Measurements from ENCODE around the gene CIROP.

The CIROP gene

DNA sequence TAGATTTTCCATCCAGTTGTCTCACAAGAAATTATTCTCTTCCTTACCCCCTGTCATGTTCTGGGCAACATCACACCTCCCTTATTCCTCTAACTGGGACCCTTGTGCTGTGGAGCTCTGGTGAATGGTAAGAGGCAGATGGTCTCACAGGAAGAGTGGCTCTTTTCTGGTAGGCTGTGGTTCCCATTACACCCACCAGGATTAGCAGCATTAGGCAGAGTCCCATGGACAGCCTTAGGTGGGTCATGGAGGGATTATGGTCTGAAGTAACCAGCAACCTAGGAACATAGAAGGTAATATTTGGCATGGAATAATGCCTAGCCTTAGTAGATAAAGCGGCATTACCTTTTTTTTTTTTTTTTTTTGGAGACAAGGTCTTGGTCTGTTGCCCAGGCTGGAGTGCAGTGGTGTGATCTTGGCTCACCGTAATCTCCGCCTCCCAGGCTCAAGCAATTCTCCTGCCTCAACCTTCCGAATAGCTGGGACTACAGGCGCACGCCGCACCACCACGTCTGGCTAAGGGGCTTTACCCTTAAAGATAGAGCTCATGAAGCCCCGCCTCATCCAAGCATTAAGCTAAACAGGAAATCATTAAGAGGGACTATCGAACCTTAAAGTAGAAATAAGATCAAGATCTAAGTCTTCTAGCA lies 5.5 kb downstream of the CIROP start:
- ATAC-seq (replicated peaks): no peak
- H3K27ac Mint-ChIP-seq: no peak overlapping the region
- peaks cover 15 to 24% of the 10 kb centered on the region in 2 donors for H3K4me1 Mint-ChIP-seq
- H3K9me3 Mint-ChIP-seq: no peaks in the 10 kb centered on the region
- peaks cover 12 to 20% of the 10 kb centered on the region in 2 donors for H3K36me3 Mint-ChIP-seq
- DNase-seq: no peak
- no peak overlapping the region for H3K4me3 Mint-ChIP-seq
- no peaks in the 10 kb centered on the region for H3K27me3 Mint-ChIP-seq

DNA sequence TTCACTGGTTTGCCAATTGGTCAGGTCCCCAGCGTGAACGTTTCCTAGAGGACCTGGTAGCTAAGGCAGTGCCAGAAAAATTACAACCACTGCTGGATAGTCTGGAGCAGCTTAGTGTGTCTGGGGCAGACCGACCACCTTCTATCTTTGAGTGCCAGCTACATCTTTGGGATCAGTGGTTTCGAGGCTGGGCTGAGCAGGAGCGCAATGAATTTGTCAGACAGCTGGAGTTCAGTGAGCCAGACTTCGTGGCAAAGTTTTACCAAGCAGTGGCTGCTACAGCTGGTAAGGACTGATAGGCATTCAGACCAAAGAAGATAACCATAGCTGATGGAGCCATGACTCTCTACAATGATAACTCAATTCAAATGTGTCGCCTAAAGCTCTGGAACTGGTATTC lies 7.0 kb downstream of the CIROP start:
- no peak for DNase-seq
- no peaks in the 10 kb centered on the region for H3K27me3 Mint-ChIP-seq
- H3K27ac Mint-ChIP-seq: no peak overlapping the region
- ATAC-seq (replicated peaks): no peak
- H3K36me3 Mint-ChIP-seq: peaks cover 12 to 24% of the 10 kb centered on the region in 2 donors
- peak overlapping the region in 1 of 2 donors; percentile 8 for H3K4me3 Mint-ChIP-seq
- no peaks in the 10 kb centered on the region for H3K9me3 Mint-ChIP-seq
- peaks cover 22 to 32% of the 10 kb centered on the region in 2 donors for H3K4me1 Mint-ChIP-seq

DNA sequence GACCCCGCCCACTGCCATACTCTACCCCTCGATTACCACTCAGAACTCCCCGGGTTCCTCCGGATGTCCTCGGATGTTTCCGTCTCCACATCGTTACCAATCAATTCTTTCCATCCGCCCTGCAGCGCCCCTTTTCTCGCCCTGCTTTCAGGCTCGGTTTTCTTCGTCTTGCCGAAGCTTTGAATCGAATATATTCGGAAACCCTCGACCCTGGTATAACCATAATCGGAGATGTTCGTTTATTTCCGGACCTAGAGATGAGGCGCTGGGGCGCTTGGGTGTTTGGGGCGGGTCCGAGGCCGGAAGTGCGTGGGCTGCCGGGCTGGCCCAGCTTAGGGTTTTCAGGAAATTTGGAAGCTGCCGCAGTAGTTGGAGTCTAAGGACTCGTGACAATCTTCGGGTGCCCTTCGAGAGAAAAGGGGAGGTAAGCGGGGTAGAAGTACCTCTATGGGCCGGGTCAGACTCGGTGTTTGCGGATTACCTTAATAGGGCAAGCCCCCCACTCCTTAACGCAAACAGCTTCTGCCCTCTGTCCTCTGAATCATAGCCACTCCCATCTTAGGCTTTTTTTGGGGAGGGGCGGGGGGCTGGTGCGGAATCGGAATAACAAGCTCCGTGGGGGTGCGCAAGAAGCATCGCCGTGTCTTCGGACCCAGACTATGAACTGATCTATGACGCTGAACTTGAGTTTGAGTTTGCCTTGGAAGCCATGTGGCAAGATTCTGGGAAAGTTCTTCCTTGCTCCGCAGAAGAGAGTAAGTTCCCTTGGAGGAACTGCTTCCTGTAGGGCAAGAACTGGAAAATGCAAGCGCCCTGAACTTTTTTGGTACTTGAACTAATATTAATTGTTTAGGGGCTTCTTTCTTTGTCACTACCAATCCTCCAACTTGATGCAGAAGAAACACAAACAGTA lies 9.3 kb downstream of the CIROP start, which contains the start of gene C14orf119:
C14orf119 (plus strand) TSS at position 310 of the 913 bp plus-strand sequence. CDS start 2,154 bp downstream, outside the sequence.
- H3K9me3 Mint-ChIP-seq: no peaks in the 10 kb centered on the region
- H3K36me3 Mint-ChIP-seq: peaks cover 18 to 33% of the 10 kb centered on the region in 2 donors
- peak; percentile 100 for DNase-seq
- peak; percentile 91 for ATAC-seq (replicated peaks)
- H3K4me1 Mint-ChIP-seq: peaks cover 27 to 31% of the 10 kb centered on the region in 2 donors
- no peaks in the 10 kb centered on the region for H3K27me3 Mint-ChIP-seq
- no peak within 1 kb of the TSS for H3K4me3 Mint-ChIP-seq
- no peak within 1 kb of the TSS for H3K27ac Mint-ChIP-seq

DNA sequence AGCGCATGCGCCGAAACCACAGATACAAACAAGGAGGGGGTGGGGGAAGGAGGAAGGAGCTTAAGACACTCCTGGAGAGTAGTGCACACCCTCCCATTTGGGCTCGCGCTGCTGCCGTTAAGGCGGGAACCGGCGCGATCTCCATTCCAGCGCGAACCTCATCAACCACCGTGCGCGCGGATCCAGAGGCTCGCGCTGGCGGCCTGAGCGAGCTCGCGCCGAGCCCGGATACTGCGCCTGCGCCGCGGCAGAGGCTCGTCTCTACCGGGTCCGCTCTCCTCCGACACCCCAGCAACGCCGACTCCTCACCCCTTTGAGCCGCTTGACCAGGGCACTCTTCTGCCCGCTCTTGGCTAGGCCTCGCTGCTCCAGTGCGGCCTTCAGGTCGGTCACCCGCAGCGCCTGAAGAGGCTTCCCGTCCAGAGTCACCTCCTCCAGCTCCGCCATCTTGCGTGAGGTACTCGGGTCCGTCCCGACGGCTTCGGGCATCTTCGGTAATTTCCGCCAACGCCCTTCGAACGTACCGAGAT lies 10.1 kb downstream of the CIROP start, which contains the start of gene ACIN1:
ACIN1 (minus strand) TSS at position 471 of the 530 bp plus-strand sequence; CDS start at position 447, 24 bp downstream.
- H3K9me3 Mint-ChIP-seq: no peaks in the 10 kb centered on the region
- H3K4me3 Mint-ChIP-seq: no peak within 1 kb of the TSS
- no peak within 1 kb of the TSS for H3K27ac Mint-ChIP-seq
- ATAC-seq (replicated peaks) (peak; percentile 55 to 61), DNase-seq (no peak)
- H3K36me3 Mint-ChIP-seq: peaks cover 16 to 36% of the 10 kb centered on the region in 2 donors
- H3K4me1 Mint-ChIP-seq: peaks cover 22 to 24% of the 10 kb centered on the region in 2 donors
- H3K27me3 Mint-ChIP-seq: no peaks in the 10 kb centered on the region

DNA sequence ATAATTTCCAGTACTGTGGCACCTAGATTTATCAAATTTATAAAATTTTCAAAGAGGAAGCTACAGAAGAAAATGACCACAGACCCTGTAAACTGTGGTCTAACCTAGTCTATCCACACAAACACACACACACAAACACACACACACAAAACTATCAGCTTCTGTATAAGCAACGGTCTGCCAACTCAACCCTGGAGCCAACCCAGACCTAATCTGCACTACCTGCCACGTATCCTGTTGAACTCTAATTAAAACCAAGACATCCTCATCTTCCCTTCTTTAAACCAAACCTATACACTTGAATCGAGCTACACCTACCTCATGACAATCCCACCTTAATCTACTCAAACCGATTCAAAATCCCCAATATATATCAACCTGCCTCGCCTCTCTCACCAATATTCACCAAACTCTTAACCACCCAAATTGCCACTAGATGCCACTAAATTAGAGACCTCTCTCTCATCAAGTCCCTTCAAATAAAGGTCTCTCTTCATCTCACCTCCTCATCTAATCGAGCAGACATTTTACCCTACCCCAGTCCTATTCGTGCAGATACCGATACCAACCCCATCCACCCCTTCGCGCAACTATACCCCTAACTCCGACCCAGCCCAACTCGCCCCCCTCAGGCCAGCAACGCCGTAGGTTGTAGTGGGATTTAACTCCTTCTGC lies 10.7 kb downstream of the CIROP start:
- no peaks in the 10 kb centered on the region for H3K27me3 Mint-ChIP-seq
- H3K4me3 Mint-ChIP-seq: no peak overlapping the region
- ATAC-seq (replicated peaks): no peak
- H3K36me3 Mint-ChIP-seq: peaks cover 20 to 35% of the 10 kb centered on the region in 2 donors
- no peak for DNase-seq
- H3K27ac Mint-ChIP-seq: no peak overlapping the region
- H3K4me1 Mint-ChIP-seq: peaks cover 22 to 24% of the 10 kb centered on the region in 2 donors
- H3K9me3 Mint-ChIP-seq: no peaks in the 10 kb centered on the region

DNA sequence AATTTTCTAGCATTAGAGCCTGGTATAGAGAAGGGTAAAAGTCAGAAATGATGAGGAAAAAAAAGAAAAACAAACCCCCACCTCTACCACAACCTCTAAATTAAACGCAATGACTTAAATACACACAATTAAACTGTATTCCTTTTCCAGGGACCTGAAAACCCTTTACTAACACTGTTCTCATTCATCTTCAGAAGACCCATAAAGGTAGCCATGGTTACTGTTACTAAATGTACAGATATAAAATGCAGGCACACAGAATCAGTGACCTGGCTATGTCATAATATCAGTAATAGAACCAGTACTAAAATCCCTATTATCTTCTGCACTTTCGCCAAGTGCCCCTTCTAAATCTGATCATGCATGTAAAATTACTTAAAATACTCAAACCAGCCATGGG lies 11.3 kb downstream of the CIROP start:
- peaks cover 22 to 24% of the 10 kb centered on the region in 2 donors for H3K4me1 Mint-ChIP-seq
- DNase-seq (no peak), ATAC-seq (replicated peaks) (no peak)
- H3K4me3 Mint-ChIP-seq: no peak overlapping the region
- no peaks in the 10 kb centered on the region for H3K9me3 Mint-ChIP-seq
- H3K36me3 Mint-ChIP-seq: peaks cover 20 to 34% of the 10 kb centered on the region in 2 donors
- peak overlapping the region; percentile 14 for H3K27ac Mint-ChIP-seq
- no peaks in the 10 kb centered on the region for H3K27me3 Mint-ChIP-seq

DNA sequence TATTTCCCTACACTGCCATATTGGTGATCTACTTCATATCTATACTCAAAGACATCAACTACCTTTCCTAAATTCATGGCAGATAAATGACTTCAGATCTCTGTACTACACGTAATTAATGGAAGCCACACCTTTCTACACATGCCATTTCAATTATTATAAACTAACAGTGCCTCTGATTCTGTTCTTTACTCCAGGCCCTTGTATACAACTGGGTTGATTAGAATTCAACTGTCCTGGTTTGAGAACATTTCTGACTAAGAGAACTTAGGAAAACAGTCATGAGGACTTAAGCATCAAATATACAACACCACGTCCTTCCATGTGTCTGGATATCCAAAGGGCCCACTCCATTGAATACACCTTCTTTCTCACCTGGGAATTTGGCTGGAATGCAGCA lies 11.7 kb downstream of the CIROP start:
- DNase-seq (no peak), ATAC-seq (replicated peaks) (no peak)
- peaks cover 20 to 34% of the 10 kb centered on the region in 2 donors for H3K36me3 Mint-ChIP-seq
- peaks cover 22 to 24% of the 10 kb centered on the region in 2 donors for H3K4me1 Mint-ChIP-seq
- H3K9me3 Mint-ChIP-seq: no peaks in the 10 kb centered on the region
- peak overlapping the region in 1 of 2 donors; percentile 2 for H3K4me3 Mint-ChIP-seq
- H3K27me3 Mint-ChIP-seq: no peaks in the 10 kb centered on the region
- peak overlapping the region; percentile 14 for H3K27ac Mint-ChIP-seq

DNA sequence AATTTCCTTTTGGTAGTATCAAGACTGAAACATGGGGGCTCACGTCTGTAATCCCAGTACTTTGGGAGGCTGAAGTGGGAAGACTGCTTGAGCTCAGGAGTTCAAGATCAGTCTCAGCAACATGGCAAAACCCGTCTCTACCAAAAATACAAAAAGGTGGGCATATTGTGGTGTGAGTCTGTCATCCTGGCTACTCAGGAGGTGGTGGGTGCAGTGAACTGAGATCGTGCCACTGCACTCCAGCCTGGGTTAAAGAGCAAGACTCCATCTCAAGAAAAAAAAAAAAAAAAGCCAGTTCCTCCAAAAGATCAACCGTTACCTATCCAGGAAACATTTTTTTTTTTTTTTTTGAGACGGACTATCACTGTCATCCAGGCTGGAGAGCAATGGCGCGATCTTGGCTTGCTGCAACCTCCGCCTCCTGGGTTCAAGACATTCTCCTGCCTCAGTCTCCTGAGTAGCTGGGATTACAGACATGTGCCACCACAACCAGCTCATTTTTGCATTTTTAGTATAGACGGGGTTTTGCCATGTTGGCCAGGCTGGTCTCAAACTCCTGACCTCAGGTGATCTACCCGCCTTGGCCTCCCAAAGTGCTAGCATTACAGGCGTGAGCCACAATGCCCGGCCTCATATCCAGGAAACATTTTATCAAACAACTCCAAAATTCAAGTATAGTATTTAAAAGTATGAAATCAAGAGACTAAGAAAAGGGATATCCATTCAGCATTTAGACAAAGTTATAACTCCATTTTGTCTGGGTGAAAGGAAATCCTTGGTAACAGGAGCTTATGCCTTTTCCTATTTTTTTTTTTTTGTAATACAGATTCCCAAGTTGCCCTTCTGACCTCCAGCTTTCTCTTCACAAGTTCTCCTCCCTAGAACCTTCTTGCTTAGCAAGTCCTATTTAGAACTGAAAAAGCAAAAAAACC lies 13.2 kb downstream of the CIROP start:
- Mint-ChIP-seq H3K27ac (no peak overlapping the region), H3K9me3 (no peaks in the 10 kb centered on the region), H3K4me1 (peaks cover 17 to 19% of the 10 kb centered on the region in 2 donors), H3K4me3 (no peak overlapping the region), H3K27me3 (no peaks in the 10 kb centered on the region), H3K36me3 (peaks cover 21 to 35% of the 10 kb centered on the region in 2 donors)
- ATAC-seq (replicated peaks) (no peak), DNase-seq (no peak)

DNA sequence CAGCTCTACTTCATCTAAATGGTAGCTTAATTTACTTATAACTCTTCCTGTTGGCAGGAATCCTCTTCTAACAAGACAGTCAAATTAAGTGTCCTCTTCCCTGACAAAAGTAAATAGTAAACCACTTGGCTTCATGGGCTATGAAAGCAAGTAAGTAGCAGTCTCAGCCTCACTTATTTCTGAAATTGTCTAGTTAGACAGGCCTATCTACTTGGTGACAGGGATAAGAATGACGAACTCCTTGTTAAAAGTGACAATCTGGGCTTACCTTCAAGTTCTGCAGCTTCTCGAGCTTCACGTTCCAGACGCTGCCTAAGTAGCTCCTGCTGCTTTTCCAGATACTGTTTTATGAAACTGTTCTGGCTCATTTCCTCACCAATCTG lies 14.5 kb downstream of the CIROP start:
- H3K4me3 Mint-ChIP-seq: no peak overlapping the region
- ATAC-seq (replicated peaks) (no peak), DNase-seq (no peak)
- H3K4me1 Mint-ChIP-seq: peaks cover 20 to 29% of the 10 kb centered on the region in 2 donors
- no peak overlapping the region for H3K27ac Mint-ChIP-seq
- H3K9me3 Mint-ChIP-seq: no peaks in the 10 kb centered on the region
- no peaks in the 10 kb centered on the region for H3K27me3 Mint-ChIP-seq
- peaks cover 26 to 46% of the 10 kb centered on the region in 2 donors for H3K36me3 Mint-ChIP-seq

DNA sequence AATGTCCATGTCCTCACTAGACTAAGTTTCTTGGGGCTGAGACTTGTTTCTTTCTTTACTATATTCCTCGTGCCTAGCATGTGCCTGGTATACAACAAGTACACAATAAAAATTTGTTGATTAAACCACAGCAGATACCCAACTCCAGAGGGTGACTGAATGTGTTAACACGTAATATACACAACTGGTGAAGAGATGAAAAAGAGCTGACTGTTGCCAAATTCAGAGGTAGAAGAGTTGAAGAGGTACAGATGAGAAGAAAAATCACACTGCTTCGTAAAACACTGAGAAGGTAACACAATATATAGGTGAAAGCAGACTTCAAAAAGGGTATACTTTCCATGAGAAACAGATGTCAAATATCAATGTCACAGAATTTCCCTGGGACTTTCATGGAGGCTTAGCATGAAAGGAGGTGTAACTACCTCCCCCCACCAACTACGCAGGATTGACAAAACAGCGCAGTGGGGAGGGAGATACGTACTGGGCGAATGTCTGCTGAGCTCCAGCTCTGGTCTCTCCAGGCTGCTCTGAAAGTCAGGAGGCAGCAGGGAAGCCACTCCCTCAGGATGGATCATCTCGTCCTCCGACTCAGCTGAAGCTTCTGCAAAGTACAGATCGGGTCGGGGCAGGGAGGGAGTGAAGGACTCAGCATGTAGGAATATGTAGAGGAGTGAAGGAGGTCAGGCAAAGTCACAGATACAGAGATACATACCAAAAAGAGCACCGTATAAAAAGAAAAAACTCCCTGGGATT lies 15.1 kb downstream of the CIROP start:
- Mint-ChIP-seq H3K9me3 (no peaks in the 10 kb centered on the region), H3K4me1 (peaks cover 20 to 29% of the 10 kb centered on the region in 2 donors), H3K4me3 (no peak overlapping the region), H3K36me3 (peaks cover 30 to 49% of the 10 kb centered on the region in 2 donors), H3K27me3 (no peaks in the 10 kb centered on the region), H3K27ac (peak overlapping the region; percentile 20)
- ATAC-seq (replicated peaks) (no peak), DNase-seq (no peak)

DNA sequence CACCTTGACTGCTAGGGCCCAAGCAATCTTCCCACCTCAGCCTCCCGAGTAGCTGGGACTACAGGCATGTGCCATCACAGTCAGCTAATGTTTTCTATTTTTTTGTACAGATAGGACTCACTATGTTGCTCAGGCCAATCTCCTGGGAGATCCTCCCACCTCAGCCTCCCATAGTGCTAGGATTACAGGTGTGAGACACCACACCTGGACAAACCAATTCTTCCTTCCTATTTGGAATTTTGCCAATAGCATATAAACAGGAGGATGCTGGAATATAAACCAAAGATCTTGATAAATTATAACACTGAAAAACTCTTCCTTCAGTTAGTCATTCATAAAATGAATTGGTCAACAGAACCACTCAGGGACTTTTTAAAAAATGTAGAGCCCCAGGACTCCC lies 18.2 kb downstream of the CIROP start:
- H3K4me1 Mint-ChIP-seq: peaks cover 10 to 20% of the 10 kb centered on the region in 2 donors
- no peaks in the 10 kb centered on the region for H3K27me3 Mint-ChIP-seq
- no peak overlapping the region for H3K4me3 Mint-ChIP-seq
- peaks cover 26 to 43% of the 10 kb centered on the region in 2 donors for H3K36me3 Mint-ChIP-seq
- ATAC-seq (replicated peaks): no peak
- H3K9me3 Mint-ChIP-seq: no peaks in the 10 kb centered on the region
- no peak for DNase-seq
- H3K27ac Mint-ChIP-seq: no peak overlapping the region

DNA sequence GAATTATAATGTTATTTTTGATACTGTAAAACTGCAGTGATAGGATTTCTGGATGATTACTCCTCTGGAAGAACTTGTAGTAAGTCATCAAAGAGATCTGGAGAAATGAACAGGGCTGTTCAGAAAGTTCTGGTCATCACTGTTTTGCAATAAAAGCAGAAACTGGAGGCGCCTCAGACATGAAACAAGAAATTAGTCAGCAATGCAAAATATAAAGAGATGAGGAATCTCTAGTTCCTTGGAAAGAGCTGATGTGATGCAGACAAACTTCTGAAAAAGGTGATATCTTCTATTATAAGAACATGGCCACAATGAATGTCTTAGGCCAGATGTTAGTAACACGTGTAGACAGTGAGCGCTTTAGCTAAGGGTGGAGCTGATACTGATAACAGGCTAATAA lies 19.3 kb downstream of the CIROP start:
- Mint-ChIP-seq H3K4me3 (peak overlapping the region in 1 of 2 donors; percentile 32), H3K27ac (peak overlapping the region; percentile 9), H3K27me3 (no peaks in the 10 kb centered on the region), H3K9me3 (no peaks in the 10 kb centered on the region), H3K36me3 (peaks cover 31 to 49% of the 10 kb centered on the region in 2 donors), H3K4me1 (peaks cover 11 to 20% of the 10 kb centered on the region in 2 donors)
- peak; percentile 41 to 65 for ATAC-seq (replicated peaks)
- DNase-seq: no peak

Measured in stimulated activated naive B cell treated with anti-CD40 and anti-IgM and Interleukin-4, amounts not matched to agents 10 μg/mL and 1 μg/mL and 100 μg/mL, for 72 hours (primary cell).